K562 (cell line): ENCODE measurements around the gene RRBP1. TPM values are rescaled to one million over a fixed set of nuclear protein-coding genes. Genes with fewer than 3 reads are reported as not detected.

Experiments
- ATAC-seq: fragments of 200-7000 bp; cut with Tn5 transposase; 3 replicates; pipeline ENCODE4 v1.9.1; 2020; ENCODE audit warnings: moderate library complexity
- Bru-seq: library from RNA; stranded (reverse); fragments of 400-500 nt; gene quantifications from one replicate; lab custom pipeline; 2021; lab: Mats Ljungman, UMichigan
- BruChase-seq, 2 experiments: library from RNA; stranded (reverse); fragments of 400-500 nt; gene quantifications; one replicate each; lab custom pipeline; 2021; lab: Mats Ljungman, UMichigan
- BruUV-seq: library from RNA; stranded (reverse); fragments of 400-500 nt; replicated peaks from 2 replicates; lab custom pipeline; 2021; lab: Mats Ljungman, UMichigan
- CTCF ChIA-PET: fragments of 300-600 bp; formaldehyde crosslinking; extraction: SDS; loops from one replicate; lab custom pipeline; 2021; ENCODE audit warnings: low intra/inter-chr PET ratio; lab: Yijun Ruan, JAX
- POLR2A ChIA-PET: fragments of 300-600, 350-650 bp; sonication (Branson Sonifier 250); formaldehyde crosslinking; extraction: SDS; loops from one replicate; lab custom pipeline; 2021; ENCODE audit warnings: antibody characterized with exemption, inconsistent platforms; lab: Yijun Ruan, JAX
- DNase-seq, 4 experiments: peaks; one replicate each; pipeline versions ENCODE4 v3.0.0 to v3.0.0-alpha.2; 2011 to 2018; ENCODE audit warnings: low spot score in 3 of 4, mixed read lengths in 3 of 4; ENCODE audit errors: extremely low read depth in 1 of 4
- FAIRE-seq: peaks from 2 replicates; lab custom pipeline; 2011; peaks lifted over from hg19 to GRCh38; lab: Jason Lieb, UNC
- H2AFZ ChIP-seq: 2 replicates; pipeline ENCODE4 v1.6.0; 2011; ENCODE audit warnings: low read depth, low read length, control low read depth, inconsistent platforms
- H3K27ac ChIP-seq: fragments of 200-600 bp; 3 replicates; pipeline ENCODE4 v1.8.0; 2011; ENCODE audit warnings: low read depth, mild to moderate bottlenecking, control low read depth, inconsistent platforms, low read length, moderate library complexity, mixed read lengths; ENCODE audit errors: extremely low read depth
- H3K27me3 ChIP-seq, 2 experiments: fragments of 300-600 bp in 1 of 2; 2 replicates in 1 of 2; 3 replicates in 1 of 2; pipeline versions ENCODE4 v1.6.0 to v1.8.0; 2011; ENCODE audit warnings: inconsistent platforms in 2 of 2, low read length in 2 of 2, mild to moderate bottlenecking in 1 of 2, mixed read lengths in 1 of 2, moderate library complexity in 1 of 2; ENCODE audit not compliant: control insufficient read depth in 2 of 2, insufficient read depth in 2 of 2
- H3K36me3 ChIP-seq: fragments of 300-600 bp; 3 replicates; pipeline ENCODE4 v1.8.0; 2011; ENCODE audit warnings: mild to moderate bottlenecking, low read length, inconsistent platforms; ENCODE audit not compliant: control insufficient read depth, insufficient read depth
- H3K4me1 ChIP-seq, 2 experiments: fragments of 200-600 bp in 1 of 2; replicated peaks in 1 of 2; 2 replicates in 1 of 2; 3 replicates in 1 of 2; pipeline versions ENCODE4 v1.5.1 to v1.8.0; 2011; ENCODE audit warnings: inconsistent platforms in 2 of 2, low read length in 2 of 2, mild to moderate bottlenecking in 1 of 2, mixed read lengths in 1 of 2, moderate library complexity in 1 of 2; ENCODE audit not compliant: control insufficient read depth in 2 of 2, insufficient read depth in 2 of 2
- H3K4me2 ChIP-seq: 2 replicates; pipeline ENCODE4 v1.6.1; 2011; ENCODE audit warnings: low read length, control low read depth, inconsistent platforms, mixed read lengths; ENCODE audit not compliant: insufficient read depth
- H3K4me3 ChIP-seq: fragments of 200-600 bp; sonication (generic), shearing (Covaris generic); 2 replicates; pipeline ENCODE4 v1.5.1; 2016; ENCODE audit warnings: control low read depth, inconsistent platforms
- H3K79me2 ChIP-seq: fragments of 200-600 bp; 3 replicates; pipeline ENCODE4 v1.8.0; 2011; ENCODE audit warnings: low read length, inconsistent platforms; ENCODE audit not compliant: control insufficient read depth, insufficient read depth
- H3K9ac ChIP-seq, 2 experiments: 2 replicates each; pipeline versions ENCODE4 v1.6.0 to v1.6.1; 2011; ENCODE audit warnings: low read depth in 2 of 2, low read length in 2 of 2, control low read depth in 1 of 2, inconsistent platforms in 1 of 2, mild to moderate bottlenecking in 1 of 2, mixed read lengths in 1 of 2; ENCODE audit not compliant: insufficient read depth in 1 of 2
- H3K9me1 ChIP-seq: one replicate; pipeline ENCODE4 v1.6.0; 2011; ENCODE audit warnings: inconsistent platforms, mild to moderate bottlenecking, low read length, moderate library complexity; ENCODE audit not compliant: control insufficient read depth, insufficient read depth
- H3K9me3 ChIP-seq: replicated peaks from 2 replicates; pipeline ENCODE4 v1.5.1; 2011; ENCODE audit warnings: low read depth, low read length, inconsistent platforms; ENCODE audit not compliant: control insufficient read depth, insufficient read depth
- H4K20me1 ChIP-seq: replicated peaks from 2 replicates; pipeline ENCODE4 v1.6.1; 2011; ENCODE audit warnings: low read length, inconsistent platforms, mixed read lengths; ENCODE audit not compliant: control insufficient read depth, insufficient read depth
- CHCHD3 ChIP-seq: fragments of 250-450 bp; sonication (Bioruptor Pico); IDR thresholded peaks from 2 replicates; pipeline ENCODE4 v2.1.2; 2022; ENCODE audit warnings: mild to moderate bottlenecking
- CREB1 ChIP-seq, 2 experiments: sonication (generic) in 1 of 2; formaldehyde crosslinking in 1 of 2; IDR thresholded peaks; 2 replicates each; pipeline versions ENCODE4 v1.6.1 to v1.8.0; 2012 to 2022; ENCODE audit warnings: inconsistent platforms in 1 of 2, mild to moderate bottlenecking in 1 of 2, missing genetic modification reagents in 1 of 2, moderate library complexity in 1 of 2
- OTX1 ChIP-seq: fragments of 450-650 bp; formaldehyde crosslinking; IDR thresholded peaks from 2 replicates; pipeline ENCODE4 v1.4.0; 2022; ENCODE audit warnings: mild to moderate bottlenecking
- SMAD4 ChIP-seq: fragments of 250-450 bp; sonication (Bioruptor Pico); conservative IDR thresholded peaks from 2 replicates; pipeline ENCODE4 v1.8.0; 2021; ENCODE audit warnings: inconsistent platforms, mild to moderate bottlenecking, moderate library complexity
- STAT6 ChIP-seq: sonication (generic); formaldehyde crosslinking; IDR thresholded peaks from 2 replicates; pipeline ENCODE4 v1.8.1; 2023; ENCODE audit warnings: mild to moderate bottlenecking, missing genetic modification reagents
- WGBS: fragments of 100-300 bp; shearing (Covaris generic); methylation state at CpG from one replicate; pipeline ENCODE4 v1.1.6; 2016; ENCODE audit warnings: low coverage, mixed read lengths; ENCODE audit not compliant: insufficient coverage; ENCODE audit errors: missing lambda C conversion rate; 5-methylcytosine and 5-hydroxymethylcytosine counted together
- in situ Hi-C: fragments of 300-500 bp; cut with MboI; formaldehyde crosslinking; loops from 4 replicates; pipeline ENCODE4 v1.15.0; 2018; ENCODE audit warnings: inconsistent platforms, mixed read lengths
- intact Hi-C: fragments of 100-400 bp; cut with micrococcal nuclease; formaldehyde crosslinking; loops from 2 replicates; pipeline ENCODE4 v1.14.2; 2022
- long read RNA-seq, 3 experiments: library from polyadenylated mRNA in 2 of 3; library from RNA in 1 of 3; unstranded in 2 of 3; stranded (forward) in 1 of 3; transcript quantifications; one replicate each; pipeline ENCODE4 v2.0.0, GENCODE V29; 2019 to 2022
- polyA minus RNA-seq, 3 experiments: library from RNA; depleted of rRNA, polyadenylated mRNA; stranded (reverse); fragments of >200 nt; gene quantifications; 2 replicates each; pipeline ENCODE4 v1.2.3, GENCODE V29; 2011
- polyA plus RNA-seq, 8 experiments: library from polyadenylated mRNA; depleted of rRNA in 4 of 8; stranded (reverse) in 5 of 8; unstranded in 3 of 8; fragments of >200 nt; fragmentation: Nextera tagmentation in 2 of 8; fragmentation: Illumina TruSeq in 1 of 8; extraction: Ambion mirVana in 2 of 8; extraction: Trizol in 1 of 8; gene quantifications; 2 replicates each; pipeline versions ENCODE4 v1.2.1 to v1.2.3, GENCODE V29; 2011 to 2014; ENCODE audit warnings: inconsistent platforms in 1 of 8, missing spikeins in 1 of 8
- total RNA-seq, 7 experiments: library from RNA; depleted of rRNA in 6 of 7; stranded (reverse); fragments of >200 nt in 6 of 7; fragmentation: Illumina TruSeq in 2 of 7; extraction: Trizol in 2 of 7; gene quantifications; 2 replicates each; pipeline versions ENCODE4 v1.2.1 to v1.2.3, GENCODE V29; 2011 to 2021; ENCODE audit warnings: low replicate concordance in 1 of 7

Gene RRBP1
- 66.3 and 83.0 TPM in 2 replicates for total RNA-seq (2011; cell fraction: chromatin; rRNA removed; ENCODE audit: low replicate concordance)
- 45.0 and 45.3 TPM in 2 replicates for total RNA-seq (2011; cell fraction: nucleolus; rRNA removed)
- total RNA-seq (2011; cell fraction: nucleoplasm; rRNA removed) = 45.3 and 46.8 TPM in 2 replicates
- total RNA-seq (2014; rRNA removed) (21.5 and 28.1 TPM in 2 replicates), total RNA-seq (2014; rRNA removed; fragmentation: Illumina TruSeq; extraction: Trizol) (13.3 and 14.7 TPM in 2 replicates), total RNA-seq (2015; rRNA removed; fragmentation: Illumina TruSeq; extraction: Trizol) (23.0 and 24.0 TPM in 2 replicates), total RNA-seq (2021) (25.7 and 32.0 TPM in 2 replicates), polyA plus RNA-seq (2011; rRNA removed) (9.2 and 12.0 TPM in 2 replicates), polyA plus RNA-seq (2014; fragmentation: Illumina TruSeq; extraction: Trizol) (16.9 and 20.1 TPM in 2 replicates), polyA plus RNA-seq (2014; fragmentation: Nextera tagmentation; extraction: Ambion mirVana) (under 1 TPM; 0.84 to 0.95 TPM), polyA plus RNA-seq (2014; rRNA removed) (17.2 and 17.6 TPM in 2 replicates), polyA minus RNA-seq (2011; rRNA and poly(A)+ RNA removed) (11.9 and 12.7 TPM in 2 replicates), Bru-seq, nascent RNA (percentile 71 among the genes with signal in this experiment), BruChase-seq, experiment 1, labeled RNA remaining after a 2-hour chase (percentile 66 among the genes with signal in this experiment), BruChase-seq, experiment 2, labeled RNA remaining after a 6-hour chase (percentile 65 among the genes with signal in this experiment)
- polyA plus RNA-seq (2011; cell fraction: cytosol; rRNA removed) = 7.0 and 8.1 TPM in 2 replicates
- polyA plus RNA-seq (2011; cell fraction: nucleus; rRNA removed) = 21.0 and 24.9 TPM in 2 replicates
- 23.1 and 33.3 TPM in 2 replicates for polyA plus RNA-seq (2012)
- 13.5 and 17.6 TPM in 2 replicates for polyA minus RNA-seq (2011; cell fraction: cytosol; rRNA and poly(A)+ RNA removed)
- 12.1 and 18.4 TPM in 2 replicates for polyA minus RNA-seq (2011; cell fraction: nucleus; rRNA and poly(A)+ RNA removed)
- long read RNA-seq, experiment 1, full-length matches to known transcripts = 15 of 51 reads
- long read RNA-seq, experiment 1, partial matches to known transcripts = 16 of 51 reads
- long read RNA-seq, experiment 1, other reads (novel, unspliced or antisense) = 20 of 51 reads
- long read RNA-seq, experiment 2, full-length matches to known transcripts = 7 of 34 reads
- long read RNA-seq, experiment 2, partial matches to known transcripts = 19 of 34 reads
- long read RNA-seq, experiment 2, other reads (novel, unspliced or antisense) = 8 of 34 reads
- long read RNA-seq, experiment 3, full-length matches to known transcripts = 11 of 20 reads
- long read RNA-seq, experiment 3, partial matches to known transcripts = 7 of 20 reads
- long read RNA-seq, experiment 3, other reads (novel, unspliced or antisense) = 2 of 20 reads

- CTCF ChIA-PET = interaction anchor here (0.5 kb wide), 1 partner anchor 178 kb away, joined by 3 read pairs; no protein-coding TSS in a partner anchor
- BruUV-seq = no TSS peak
- ATAC-seq = peak; percentile 99
- TF ChIP-seq STAT6 (CRISPR knock-in tag) = no peak
- no peak for TF ChIP-seq CHCHD3 (CRISPR knock-in tag)
- peak; percentile 45; the same call in 1 of the 2 replicates for TF ChIP-seq SMAD4
- no peak for TF ChIP-seq OTX1 (CRISPR knock-in tag)
- no peak for TF ChIP-seq CREB1 (IDR thresholded peaks at IDR 0.05)
- TF ChIP-seq CREB1 (CRISPR knock-in tag; IDR thresholded peaks at IDR 0.05) = peak; percentile 62; the same call in 1 of the 2 replicates
Observed at GRCh38 chr20:17682103-17682888, at the start of gene RRBP1. Gene RRBP1 (minus strand): TSS chr20:17682242. CDS start chr20:17660507, 21,735 bp downstream.

More at GRCh38 chr20:17682103-17682888, at the start of gene RRBP1:
- peak; percentile 84 for FAIRE-seq
- Histone ChIP-seq H3K4me3 (peak within 1 kb of the TSS; percentile 65), H3K79me2 (peaks cover 36% of the 10 kb centered on the region), H3K36me3 (peaks cover 18% of the 10 kb centered on the region; the same call in 2 of the 3 replicates), H2AFZ (peak within 1 kb of the TSS; percentile 96), H3K27ac (peak within 1 kb of the TSS; percentile 78), H3K9me3 (peaks cover 2% of the 10 kb centered on the region; the same call in 1 of the 2 replicates), H3K4me2 (peak within 1 kb of the TSS; percentile 75), H3K9me1 (peaks cover 3% of the 10 kb centered on the region), H3K4me1 (peaks cover 14 to 29% of the 10 kb centered on the region in 2 experiments), H4K20me1 (peaks cover 7% of the 10 kb centered on the region; the same call in 1 of the 2 replicates), H3K27me3 (peaks cover 8 to 20% of the 10 kb centered on the region in 2 experiments), H3K9ac (peak within 1 kb of the TSS; percentile 69 to 92)
- intact Hi-C loops (loop anchor here (10.0 kb wide), 2 partner anchors 213 to 313 kb away; no protein-coding TSS in a partner anchor), in situ Hi-C loops (no loop called here)
- POLR2A ChIA-PET = interaction anchor here (0.5 to 2.7 kb wide), 14 partner anchors 9 to 289 kb away, joined by 3 to 10 read pairs (median 3); partner anchors contain the start of gene MGME1
- peak; percentile 93 to 95 (median 94) for DNase-seq
- WGBS = 1% methylated on average over 12 of the region's 79 CpGs
